ENCODE measurements around the gene SLC25A29.

The SLC25A29 gene

GRCh38 chr14:100281286-100282082, 24.8 kb downstream of the SLC25A29 start:
- DNase-seq (ENCODE audit: low read depth) = no peak

GRCh38 chr14:100279563-100279962, 26.7 kb downstream of the SLC25A29 start:
- DNase-seq (ENCODE audit: low read depth) = no peak

DNA sequence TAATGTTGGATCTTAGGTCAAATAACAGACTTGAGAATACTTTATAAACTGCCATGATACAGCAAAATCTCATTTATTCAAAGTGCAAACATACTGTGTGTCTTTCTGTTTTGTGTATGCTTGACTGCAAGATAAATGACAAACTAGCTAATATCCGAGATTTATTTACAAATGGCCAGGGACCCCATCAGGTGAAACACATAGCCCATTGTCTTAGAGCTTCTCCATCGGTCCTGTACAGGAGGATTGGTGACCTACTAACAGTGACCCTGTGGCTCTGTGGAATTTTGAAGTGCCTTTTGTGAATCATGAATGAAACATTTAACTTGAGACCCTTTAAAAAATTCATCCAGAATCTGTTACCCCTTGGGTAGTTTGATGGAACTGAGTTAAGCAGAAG, 27.1 kb downstream of the SLC25A29 start:
- DNase-seq (ENCODE audit: low read depth) = no peak

DNA sequence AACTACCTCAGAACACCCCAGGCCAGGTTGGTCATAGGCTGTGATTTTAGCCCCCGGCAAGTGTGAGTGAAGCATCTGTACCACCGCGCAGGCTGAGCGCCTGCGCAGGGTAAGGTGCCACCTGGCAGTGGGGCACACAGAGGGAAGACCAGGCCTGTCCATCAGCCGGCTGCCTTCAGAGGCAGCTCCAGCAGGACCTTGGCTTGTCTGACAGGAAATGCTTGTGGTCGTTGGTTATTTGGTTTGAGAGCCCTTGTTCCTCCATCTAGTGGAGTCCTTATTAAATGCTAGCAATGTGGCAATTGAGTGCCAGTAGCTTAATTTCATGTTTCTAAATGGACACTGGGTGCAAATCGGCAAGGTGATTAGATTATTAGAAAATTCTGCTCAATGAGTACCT, 27.5 kb downstream of the SLC25A29 start:
- no peak for DNase-seq (ENCODE audit: low read depth)

- DNase-seq (ENCODE audit: low read depth) = no peak
Observed at GRCh38 chr14:100275214-100275613, 31.0 kb downstream of the SLC25A29 start.

- no peak for DNase-seq (ENCODE audit: low read depth)
Observed at GRCh38 chr14:100274250-100274649, 32.0 kb downstream of the SLC25A29 start.

GRCh38 chr14:100271247-100271939, 34.9 kb downstream of the SLC25A29 start:
- no peak for DNase-seq (ENCODE audit: low read depth)

- DNase-seq (ENCODE audit: low read depth) = no peak
Observed at GRCh38 chr14:100268591-100269207, 37.5 kb downstream of the SLC25A29 start.

- no peak for DNase-seq (ENCODE audit: low read depth)
Observed at GRCh38 chr14:100267990-100268389, 38.3 kb downstream of the SLC25A29 start.

DNA sequence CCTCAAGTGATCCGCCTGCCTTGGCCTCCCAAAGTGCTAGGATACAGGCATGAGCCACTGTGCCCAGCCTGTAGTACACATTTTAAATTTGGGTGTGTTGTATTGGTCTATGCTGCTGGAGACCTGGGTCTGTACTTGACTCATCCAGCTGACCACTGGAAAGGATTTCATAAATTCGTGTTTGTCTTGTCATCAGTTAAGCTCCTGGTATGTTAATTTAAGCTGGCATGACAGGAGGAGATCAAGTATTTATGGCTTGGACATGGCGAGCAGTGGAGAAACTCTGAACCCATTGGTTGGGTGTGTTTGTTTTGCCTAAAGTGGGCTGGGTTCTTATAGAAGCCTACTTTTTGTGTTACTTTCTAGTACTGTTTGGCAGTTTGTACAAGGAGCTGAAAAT, 43.1 kb downstream of the SLC25A29 start:
- DNase-seq (ENCODE audit: low read depth) = no peak

- no peak for DNase-seq (ENCODE audit: low read depth)
Observed at GRCh38 chr14:100262545-100262944, 43.7 kb downstream of the SLC25A29 start.

DNA sequence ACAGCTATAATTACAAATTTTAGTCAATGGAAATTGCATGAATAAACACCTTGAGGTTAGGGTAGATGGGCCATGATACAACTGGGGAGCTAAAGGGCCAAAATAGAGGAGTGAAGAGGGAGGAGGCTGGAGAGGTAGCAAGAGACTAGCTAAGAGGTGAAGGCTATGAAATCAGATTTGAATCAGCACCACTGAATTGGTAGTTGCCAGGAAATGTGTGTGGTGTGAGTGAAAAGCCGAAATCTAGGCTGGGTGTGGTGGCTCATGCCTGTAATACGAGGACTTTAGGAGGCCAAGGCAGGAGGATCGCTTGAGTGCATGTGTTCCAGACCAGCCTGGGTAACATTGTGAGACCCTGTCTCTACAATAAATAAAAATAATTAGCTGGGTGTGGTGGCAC, 44.6 kb downstream of the SLC25A29 start:
- no peak for DNase-seq (ENCODE audit: low read depth)

- no peak for DNase-seq (ENCODE audit: low read depth)
Observed at GRCh38 chr14:100256339-100256895, 49.8 kb downstream of the SLC25A29 start.

GRCh38 chr14:100252684-100253083, 53.6 kb downstream of the SLC25A29 start:
- no peak for DNase-seq (ENCODE audit: low read depth)

DNA sequence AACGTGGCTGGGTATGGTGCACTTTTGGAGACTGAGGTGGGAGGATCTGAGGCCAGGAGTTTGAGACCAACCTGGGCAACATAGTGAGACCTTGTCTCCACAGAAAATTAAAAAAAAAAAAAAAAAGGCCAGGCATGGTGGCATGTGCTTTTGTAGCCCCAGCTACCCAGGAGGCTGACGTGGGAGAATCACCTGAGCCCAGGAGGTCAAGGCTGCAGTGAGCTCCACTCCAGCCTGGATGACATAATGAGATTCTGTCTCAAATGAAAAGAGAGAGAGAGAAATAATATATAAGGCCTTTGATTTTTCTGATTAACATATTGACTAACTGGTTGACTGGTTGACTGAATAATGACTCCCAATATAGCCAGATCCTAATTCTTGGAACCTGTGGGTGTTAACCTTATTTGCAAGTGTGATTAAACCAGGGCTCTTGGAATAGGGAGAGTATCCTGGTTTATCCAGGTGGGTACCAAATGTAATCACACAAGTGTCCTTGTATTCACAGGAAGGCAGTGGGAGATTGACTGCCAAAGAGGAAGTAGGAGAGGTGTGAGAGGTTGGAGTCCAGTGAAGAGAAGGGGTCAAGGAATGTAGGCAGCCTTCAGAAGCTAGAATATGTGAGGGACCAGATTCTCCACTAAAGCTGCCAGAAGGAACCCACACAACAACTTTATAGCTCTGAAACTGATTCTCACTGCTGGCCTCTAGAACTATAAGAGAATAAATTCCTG, 55.3 kb downstream of the SLC25A29 start:
- DNase-seq (ENCODE audit: low read depth) = no peak

DNA sequence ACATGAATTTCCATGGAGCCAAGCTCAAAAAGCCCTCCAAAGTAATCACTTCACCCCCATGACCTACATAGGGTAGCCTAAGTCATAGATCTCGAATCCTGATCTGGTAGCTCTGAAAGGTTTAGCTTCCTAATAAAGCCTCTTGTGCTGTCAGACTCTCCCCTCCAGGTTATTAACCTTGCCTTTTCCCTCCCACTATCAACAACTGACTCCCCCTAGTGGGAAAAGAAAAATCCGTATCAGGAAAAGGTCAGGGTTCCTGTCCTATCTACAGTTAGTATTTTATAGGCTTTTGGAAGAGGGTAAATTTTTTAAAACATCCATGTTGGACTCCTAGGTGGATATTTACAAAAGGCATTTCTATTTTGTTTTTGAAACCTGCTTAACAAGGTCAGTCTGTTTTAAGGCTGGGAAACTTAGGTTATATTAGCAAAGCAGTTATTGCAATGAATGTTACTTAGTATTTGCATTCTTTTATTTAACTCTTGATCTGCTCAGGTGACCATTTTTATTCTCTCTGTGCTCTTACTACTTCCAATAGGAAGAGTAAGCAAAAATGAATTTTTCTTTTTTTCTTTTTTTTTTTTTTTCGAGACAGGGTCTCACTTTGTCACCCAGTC, 59.3 kb downstream of the SLC25A29 start:
- DNase-seq (ENCODE audit: low read depth) = no peak

DNA sequence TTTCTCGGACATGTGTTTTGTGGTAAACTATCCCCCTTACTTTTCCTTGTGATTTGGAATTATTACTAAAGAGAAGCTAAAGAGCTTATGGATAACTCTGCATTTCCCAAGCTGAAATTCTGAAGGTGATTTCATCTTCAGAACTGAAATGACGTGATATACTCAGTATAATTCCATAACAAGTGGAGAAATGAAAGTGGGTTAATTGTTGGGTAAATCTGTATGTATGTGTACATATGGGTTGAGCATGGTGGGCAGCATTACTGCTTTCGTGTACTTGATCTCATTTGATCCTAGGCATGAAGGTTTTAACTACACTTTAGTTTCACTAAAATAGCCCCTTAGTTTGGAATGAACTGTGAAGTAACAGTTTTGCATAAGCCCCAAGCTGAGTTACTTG, 63.2 kb downstream of the SLC25A29 start:
- DNase-seq (ENCODE audit: low read depth) = no peak

DNA sequence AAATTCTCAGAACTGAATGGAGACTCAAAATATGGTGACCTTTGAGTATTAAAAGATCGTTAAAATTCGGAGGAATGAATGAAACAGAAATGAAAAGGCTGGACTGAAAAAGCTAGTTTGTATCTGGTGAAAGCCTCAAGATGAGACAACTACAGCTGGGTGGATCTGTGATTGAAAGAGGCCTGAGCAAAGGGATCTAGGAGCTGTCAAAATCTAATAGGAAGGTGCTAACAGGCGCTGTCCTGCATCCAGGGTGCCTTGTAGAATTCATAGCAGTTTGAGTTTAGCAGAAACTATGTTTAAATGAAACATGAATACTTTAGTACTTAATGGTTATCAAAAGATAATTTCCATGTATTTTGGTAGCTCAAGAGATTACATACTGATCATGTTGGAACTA, 65.0 kb downstream of the SLC25A29 start:
- DNase-seq (ENCODE audit: low read depth) = no peak
